PC-3 (cell line): Measurements from ENCODE around the gene RRAS2. TPM values are rescaled to one million over a fixed set of nuclear protein-coding genes. Genes with fewer than 3 reads are reported as not detected.

Source experiments
- ATAC-seq: fragments of 200-7000 bp; cut with Tn5 transposase; 2 replicates; pipeline ENCODE4 v1.9.1; 2020; ENCODE audit warnings: mild to moderate bottlenecking, moderate library complexity
- BruUV-seq: library from RNA; stranded (reverse); fragments of 400-500 nt; replicated peaks from 2 replicates; lab custom pipeline; 2021; lab: Mats Ljungman, UMichigan
- CTCF ChIA-PET: fragments of 300-600 bp; sonication (Branson Sonifier 250); formaldehyde crosslinking; loops from one replicate; lab custom pipeline; 2022; ENCODE audit warnings: antibody characterized with exemption; lab: Charles Lee
- POLR2A ChIA-PET: fragments of 300-600 bp; sonication (Branson Sonifier 250); formaldehyde crosslinking; loops from one replicate; lab custom pipeline; 2022; ENCODE audit warnings: antibody characterized with exemption; ENCODE audit not compliant: unreplicated experiment; lab: Charles Lee
- DNase-seq: peaks from one replicate; pipeline ENCODE4 v3.0.0-alpha.2; 2015
- H2AFZ ChIP-seq: fragments of 300-600 bp; sonication (generic); 2 replicates; pipeline ENCODE4 v1.6.0; 2016; ENCODE audit warnings: antibody characterized with exemption, low read length
- H3F3A ChIP-seq: fragments of 300-600 bp; sonication (generic); one replicate; pipeline ENCODE4 v1.6.0; 2017; ENCODE audit warnings: antibody characterized with exemption, low read length, control low read depth, mild to moderate bottlenecking; ENCODE audit not compliant: unreplicated experiment
- H3K27ac ChIP-seq: fragments of 300-600 bp; sonication (generic); 2 replicates; pipeline ENCODE4 v1.5.1; 2016; ENCODE audit warnings: mild to moderate bottlenecking, low read length
- H3K27me3 ChIP-seq: fragments of 300-600 bp; sonication (generic); 2 replicates; pipeline ENCODE4 v1.6.1; 2016; ENCODE audit warnings: low read length, mixed read lengths
- H3K36me3 ChIP-seq: fragments of 300-600 bp; sonication (generic); 2 replicates; pipeline ENCODE4 v1.6.1; 2016; ENCODE audit warnings: low read depth, mixed run types, low read length, mixed read lengths
- H3K4me1 ChIP-seq: fragments of 300-600 bp; sonication (generic); 2 replicates; pipeline ENCODE4 v1.5.1; 2016; ENCODE audit warnings: low read length; ENCODE audit not compliant: insufficient read depth
- H3K4me2 ChIP-seq: fragments of 300-600 bp; sonication (generic); 2 replicates; pipeline ENCODE4 v1.6.0; 2016; ENCODE audit warnings: low read length
- H3K4me3 ChIP-seq: fragments of 300-600 bp; sonication (generic); 2 replicates; pipeline ENCODE4 v1.5.1; 2016; ENCODE audit warnings: mild to moderate bottlenecking, low read length, mixed read lengths
- H3K79me2 ChIP-seq: fragments of 300-600 bp; sonication (generic); 2 replicates; pipeline ENCODE4 v1.6.1; 2017; ENCODE audit warnings: low read length, mixed read lengths
- H3K9ac ChIP-seq: fragments of 300-600 bp; sonication (generic); 2 replicates; pipeline ENCODE4 v1.6.0; 2016; ENCODE audit warnings: mild to moderate bottlenecking, low read length
- H3K9me2 ChIP-seq: fragments of 300-600 bp; sonication (generic); replicated peaks from 2 replicates; pipeline ENCODE4 v1.6.1; 2016; ENCODE audit warnings: mixed run types, low read length, mixed read lengths
- H3K9me3 ChIP-seq: fragments of 300-600 bp; sonication (generic); 2 replicates; pipeline ENCODE4 v1.6.1; 2016; ENCODE audit warnings: low read length, mixed read lengths
- H4K20me1 ChIP-seq: fragments of 300-600 bp; sonication (generic); 2 replicates; pipeline ENCODE4 v1.6.1; 2016; ENCODE audit warnings: low read length, mixed read lengths
- EZH2 ChIP-seq: fragments of 300-600 bp; sonication (generic); IDR thresholded peaks from one replicate; pipeline ENCODE4 v1.6.1; 2017; ENCODE audit warnings: antibody characterized with exemption, mild to moderate bottlenecking, low read length; ENCODE audit not compliant: unreplicated experiment
- EZH2phosphoT487 ChIP-seq: fragments of 300-600 bp; sonication (generic); IDR thresholded peaks from 2 replicates; pipeline ENCODE4 v1.6.1; 2018; ENCODE audit warnings: mild to moderate bottlenecking, antibody characterized with exemption, low read length, borderline replicate concordance
- intact Hi-C: fragments of 100-400 bp; cut with micrococcal nuclease; formaldehyde crosslinking; loops from 2 replicates; pipeline ENCODE4 v1.9.0; 2023
- total RNA-seq: library from RNA; depleted of rRNA; stranded (reverse); fragments of >200 nt; gene quantifications from 2 replicates; pipeline ENCODE4 v1.2.3, GENCODE V29; 2014
- TF ChIP-seq, protein P1 (sequence below): fragments of 300-600 bp; sonication (generic); conservative IDR thresholded peaks from 2 replicates; pipeline ENCODE4 v1.5.1; 2017; ENCODE audit warnings: antibody characterized with exemption, low read depth, mild to moderate bottlenecking, low read length

The RRAS2 gene
- total RNA-seq, 1 experiment from 2014 or later, result 58.6 TPM

DNA sequence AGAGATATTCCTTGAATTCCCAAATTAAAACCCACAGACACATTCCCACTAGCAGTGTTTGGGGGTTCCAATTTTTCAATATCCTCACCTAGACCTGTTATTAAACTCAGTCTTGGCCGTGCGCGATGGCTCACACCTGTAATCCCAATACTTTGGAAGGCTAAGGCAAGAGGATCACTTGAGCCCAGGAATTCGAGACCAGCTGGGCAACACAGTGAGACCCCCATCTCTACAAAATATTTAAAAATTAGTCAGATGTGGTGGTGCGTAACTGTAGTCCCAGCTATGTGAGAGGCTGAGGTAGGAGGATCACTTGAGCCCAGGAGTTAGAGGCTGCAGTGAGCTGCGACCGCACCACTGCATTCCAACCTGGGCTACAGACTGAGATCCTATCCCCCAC lies 53.3 kb downstream of the RRAS2 start:
- Histone ChIP-seq H3F3A (no peaks in the 10 kb centered on the region), H3K4me3 (no peak overlapping the region), H3K9ac (no peak overlapping the region), H3K27me3 (no peaks in the 10 kb centered on the region), H3K27ac (no peak overlapping the region), H3K9me2 (no peaks in the 10 kb centered on the region), H3K9me3 (no peaks in the 10 kb centered on the region), H4K20me1 (no peaks in the 10 kb centered on the region), H2AFZ (no peak overlapping the region), H3K36me3 (no peaks in the 10 kb centered on the region), H3K4me2 (no peak overlapping the region), H3K79me2 (peaks cover 79% of the 10 kb centered on the region), H3K4me1 (peaks cover 23% of the 10 kb centered on the region)
- CTCF ChIA-PET, result no interaction called here
- no TSS peak for BruUV-seq
- POLR2A ChIA-PET, result no interaction called here
- intact Hi-C loops, result no loop called here
- ATAC-seq (no peak), DNase-seq (no peak)
- no peak for TF ChIP-seq EZH2
- TF ChIP-seq EZH2phosphoT487, result no peak
- TF ChIP-seq, protein P1, sequence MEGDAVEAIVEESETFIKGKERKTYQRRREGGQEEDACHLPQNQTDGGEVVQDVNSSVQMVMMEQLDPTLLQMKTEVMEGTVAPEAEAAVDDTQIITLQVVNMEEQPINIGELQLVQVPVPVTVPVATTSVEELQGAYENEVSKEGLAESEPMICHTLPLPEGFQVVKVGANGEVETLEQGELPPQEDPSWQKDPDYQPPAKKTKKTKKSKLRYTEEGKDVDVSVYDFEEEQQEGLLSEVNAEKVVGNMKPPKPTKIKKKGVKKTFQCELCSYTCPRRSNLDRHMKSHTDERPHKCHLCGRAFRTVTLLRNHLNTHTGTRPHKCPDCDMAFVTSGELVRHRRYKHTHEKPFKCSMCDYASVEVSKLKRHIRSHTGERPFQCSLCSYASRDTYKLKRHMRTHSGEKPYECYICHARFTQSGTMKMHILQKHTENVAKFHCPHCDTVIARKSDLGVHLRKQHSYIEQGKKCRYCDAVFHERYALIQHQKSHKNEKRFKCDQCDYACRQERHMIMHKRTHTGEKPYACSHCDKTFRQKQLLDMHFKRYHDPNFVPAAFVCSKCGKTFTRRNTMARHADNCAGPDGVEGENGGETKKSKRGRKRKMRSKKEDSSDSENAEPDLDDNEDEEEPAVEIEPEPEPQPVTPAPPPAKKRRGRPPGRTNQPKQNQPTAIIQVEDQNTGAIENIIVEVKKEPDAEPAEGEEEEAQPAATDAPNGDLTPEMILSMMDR, result no peak

DNA sequence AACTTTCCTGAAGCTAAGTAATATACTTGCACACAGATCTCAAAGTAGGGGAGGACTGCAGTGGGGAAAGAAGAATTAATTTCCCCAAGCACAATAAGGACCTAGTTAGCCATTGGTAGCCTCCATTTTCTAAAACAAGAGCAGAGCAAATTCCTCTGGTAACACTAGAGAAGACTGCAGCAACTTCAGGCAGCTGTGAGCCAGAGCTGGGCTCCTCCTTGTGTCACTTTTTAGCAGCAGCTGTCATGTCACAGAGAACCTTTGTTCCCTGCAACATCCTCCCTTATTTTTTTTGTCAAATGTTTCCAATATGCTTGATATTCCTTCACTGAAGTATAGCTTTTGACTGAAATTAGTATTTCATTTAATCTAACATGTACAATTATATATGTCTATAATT lies 54.4 kb downstream of the RRAS2 start:
- no peaks in the 10 kb centered on the region for H4K20me1 ChIP-seq
- H3K9me2 ChIP-seq, result no peaks in the 10 kb centered on the region
- H3K4me1 ChIP-seq, result peaks cover 19% of the 10 kb centered on the region
- H3K4me2 ChIP-seq, result no peak overlapping the region
- POLR2A ChIA-PET, result no interaction called here
- no peaks in the 10 kb centered on the region for H3K27me3 ChIP-seq
- intact Hi-C loops, result no loop called here
- H2AFZ ChIP-seq, result no peak overlapping the region
- H3K36me3 ChIP-seq, result no peaks in the 10 kb centered on the region
- no TSS peak for BruUV-seq
- peaks cover 79% of the 10 kb centered on the region for H3K79me2 ChIP-seq
- no peak overlapping the region for H3K9ac ChIP-seq
- no peak for DNase-seq
- ATAC-seq, result no peak
- H3K27ac ChIP-seq, result no peak overlapping the region
- TF ChIP-seq EZH2phosphoT487 (no peak), EZH2 (no peak)
- TF ChIP-seq, protein P1, result no peak
- CTCF ChIA-PET, result no interaction called here
- no peaks in the 10 kb centered on the region for H3K9me3 ChIP-seq
- no peak overlapping the region for H3K4me3 ChIP-seq
- H3F3A ChIP-seq, result no peaks in the 10 kb centered on the region

DNA sequence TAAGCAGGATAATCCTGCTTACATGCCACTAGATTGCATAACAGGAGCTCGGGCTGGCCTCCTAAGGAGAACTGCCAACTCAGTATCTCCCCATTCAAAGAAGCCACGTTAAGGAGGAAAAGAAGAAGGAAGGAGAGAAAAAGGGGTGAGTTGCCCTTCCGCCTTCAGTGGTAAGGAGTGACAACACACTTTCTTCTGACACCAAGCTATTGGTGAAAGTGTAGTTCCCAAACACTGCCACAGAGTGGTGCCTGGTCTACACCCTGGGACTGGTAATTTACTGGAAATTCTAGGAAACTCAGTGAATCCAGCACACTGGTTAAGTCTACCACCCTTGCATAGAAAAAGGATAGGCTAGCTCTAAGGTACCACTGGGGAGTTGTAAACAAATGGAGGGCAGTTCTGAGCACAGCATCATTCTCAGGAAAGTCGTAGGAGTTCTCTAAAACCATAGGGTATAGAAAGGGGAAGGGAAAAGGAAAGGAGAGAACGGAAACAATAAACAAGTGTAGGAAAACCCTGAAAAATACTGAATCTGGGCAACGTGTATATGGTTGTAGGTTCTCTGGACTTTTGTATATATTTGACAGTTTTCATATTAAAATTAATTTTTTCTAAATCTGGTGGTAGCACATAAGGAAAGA lies 58.2 kb downstream of the RRAS2 start:
- intact Hi-C loops, result loop anchor here (1.0 kb wide), 2 partner anchors 119 to 155 kb away; no protein-coding TSS in a partner anchor
- peaks cover 81% of the 10 kb centered on the region for H3K79me2 ChIP-seq
- H4K20me1 ChIP-seq, result no peaks in the 10 kb centered on the region
- DNase-seq (peak; percentile 80), ATAC-seq (peak; percentile 98)
- no peak overlapping the region for H3K9ac ChIP-seq
- CTCF ChIA-PET, result interaction anchor here (0.6 to 2.1 kb wide), 11 partner anchors 12 to 1037 kb away, joined by 3 to 40 read pairs (median 5); no protein-coding TSS in a partner anchor
- H3K4me1 ChIP-seq, result no peaks in the 10 kb centered on the region
- no peak overlapping the region for H3K27ac ChIP-seq
- no peaks in the 10 kb centered on the region for H3K9me2 ChIP-seq
- no peak for TF ChIP-seq EZH2phosphoT487
- TF ChIP-seq, protein P1, result peak; percentile 89
- POLR2A ChIA-PET, result interaction anchor here (0.5 kb wide), 1 partner anchor 425 kb away, joined by 6 read pairs; no protein-coding TSS in a partner anchor
- H2AFZ ChIP-seq, result no peak overlapping the region
- H3F3A ChIP-seq, result no peaks in the 10 kb centered on the region
- no peak overlapping the region for H3K4me3 ChIP-seq
- BruUV-seq, result no TSS peak
- H3K36me3 ChIP-seq, result no peaks in the 10 kb centered on the region
- no peaks in the 10 kb centered on the region for H3K9me3 ChIP-seq
- H3K4me2 ChIP-seq, result no peak overlapping the region
- H3K27me3 ChIP-seq, result no peaks in the 10 kb centered on the region
